HL-60 (cell line): ENCODE measurements around the gene RRP1.

Experiments
- DNase-seq, 2 experiments: peaks; one replicate each; pipeline ENCODE4 v3.0.0-alpha.2; 2010 to 2020; ENCODE audit warnings: low read depth in 1 of 2, low spot score in 1 of 2
- H3K27ac ChIP-seq: fragments of 250-450 bp; sonication (Bioruptor Pico); replicated peaks from 2 replicates; pipeline ENCODE4 v1.5.1; 2020; ENCODE audit warnings: mild to moderate bottlenecking, moderate library complexity
- H3K27me3 ChIP-seq: fragments of 250-450 bp; sonication (Bioruptor Pico); 2 replicates; pipeline ENCODE4 v1.5.1; 2021; ENCODE audit warnings: mild to moderate bottlenecking, moderate library complexity; ENCODE audit not compliant: insufficient read depth, poor library complexity, severe bottlenecking
- H3K4me3 ChIP-seq: replicated peaks from 2 replicates; pipeline ENCODE4 v1.5.1; 2011; ENCODE audit warnings: mild to moderate bottlenecking, control low read depth, low read length; ENCODE audit not compliant: insufficient read depth
- CTCF ChIP-seq: IDR thresholded peaks from one replicate; pipeline ENCODE4 v1.5.1; 2011; ENCODE audit warnings: low read length, control low read depth, inconsistent platforms; ENCODE audit not compliant: insufficient read depth
- GABPA ChIP-seq: IDR thresholded peaks from 2 replicates; pipeline ENCODE4 v1.6.1; 2012; ENCODE audit warnings: low read depth
- POLR2AphosphoS5 ChIP-seq: IDR thresholded peaks from 2 replicates; pipeline ENCODE4 v1.6.1; 2012; ENCODE audit warnings: low read depth
- REST ChIP-seq: IDR thresholded peaks from 2 replicates; pipeline ENCODE4 v1.6.1; 2012; ENCODE audit warnings: low read depth; ENCODE audit not compliant: insufficient replicate concordance
- SPI1 ChIP-seq: IDR thresholded peaks from 2 replicates; pipeline ENCODE4 v1.6.1; 2012; ENCODE audit warnings: low read depth, mild to moderate bottlenecking, borderline replicate concordance

Gene RRP1

GRCh38 chr21:43759651-43760050, 29.7 kb upstream of the RRP1 start:
- TF ChIP-seq GABPA (no peak), SPI1 (no peak), CTCF (no peak), POLR2AphosphoS5 (no peak), REST (no peak)
- Histone ChIP-seq H3K4me3 (no peak overlapping the region), H3K27me3 (no peaks in the 10 kb centered on the region), H3K27ac (no peak overlapping the region)
- DNase-seq, result no peak

- no peak for DNase-seq
- Histone ChIP-seq H3K27ac (no peak overlapping the region), H3K27me3 (no peaks in the 10 kb centered on the region), H3K4me3 (no peak overlapping the region)
- TF ChIP-seq REST (no peak), CTCF (no peak), POLR2AphosphoS5 (no peak), GABPA (no peak), SPI1 (no peak)
Observed at GRCh38 chr21:43760391-43760958, 28.9 kb upstream of the RRP1 start.

- Histone ChIP-seq H3K27me3 (no peaks in the 10 kb centered on the region), H3K4me3 (no peak overlapping the region), H3K27ac (no peak overlapping the region)
- TF ChIP-seq POLR2AphosphoS5 (no peak), CTCF (no peak), REST (no peak), GABPA (no peak), SPI1 (no peak)
- DNase-seq, result no peak
Observed at GRCh38 chr21:43761886-43762285, 27.5 kb upstream of the RRP1 start.
